PC-3 (cell line): Measurements from ENCODE around the gene KRT3.

Source experiments
- CTCF ChIP-seq: fragments of 300-600 bp; sonication (generic); conservative IDR thresholded peaks from 2 replicates; pipeline ENCODE4 v1.5.1; 2017; ENCODE audit warnings: antibody characterized with exemption, low read depth, mild to moderate bottlenecking, low read length
- EZH2 ChIP-seq: fragments of 300-600 bp; sonication (generic); IDR thresholded peaks from one replicate; pipeline ENCODE4 v1.6.1; 2017; ENCODE audit warnings: antibody characterized with exemption, mild to moderate bottlenecking, low read length; ENCODE audit not compliant: unreplicated experiment

- TF ChIP-seq CTCF (no peak), EZH2 (no peak)
Observed at GRCh38 chr12:52748578-52748977, 47.3 kb downstream of the KRT3 start.
